CD4-positive, alpha-beta T cell treated with Interleukin-6 at 100 ng/mL for 8 hours (primary cell): ENCODE results near the gene CMTR1.

ENCODE experiments used
- DNase-seq: peaks from one replicate; pipeline ENCODE4 v3.0.0-alpha.2; 2020; ENCODE audit warnings: mixed read lengths, low spot score

Gene CMTR1

GRCh38 chr6:37479266-37479854, 46.3 kb downstream of the CMTR1 start:
- DNase-seq: no peak

GRCh38 chr6:37480118-37480736, 47.2 kb downstream of the CMTR1 start:
- no peak for DNase-seq

GRCh38 chr6:37480951-37481534, 48.0 kb downstream of the CMTR1 start:
- no peak for DNase-seq

GRCh38 chr6:37481711-37482605, 48.9 kb downstream of the CMTR1 start:
- no peak for DNase-seq

GRCh38 chr6:37482606-37483251, 49.7 kb downstream of the CMTR1 start:
- DNase-seq: no peak

GRCh38 chr6:37483252-37483901, 50.4 kb downstream of the CMTR1 start:
- DNase-seq: no peak

- DNase-seq: peak; percentile 75
Measured at GRCh38 chr6:37483917-37484785, 51.1 kb downstream of the CMTR1 start.

GRCh38 chr6:37484786-37485170, 51.8 kb downstream of the CMTR1 start:
- no peak for DNase-seq

- no peak for DNase-seq
Measured at GRCh38 chr6:37485291-37485702, 52.3 kb downstream of the CMTR1 start.

GRCh38 chr6:37486121-37486839, 53.3 kb downstream of the CMTR1 start:
- DNase-seq: no peak

- DNase-seq: no peak
Measured at GRCh38 chr6:37487591-37488380, 54.8 kb downstream of the CMTR1 start.

GRCh38 chr6:37488476-37488875, 55.5 kb downstream of the CMTR1 start:
- DNase-seq: no peak

GRCh38 chr6:37489697-37490336, 56.8 kb downstream of the CMTR1 start:
- DNase-seq: peak; percentile 30

GRCh38 chr6:37490536-37491170, 57.6 kb downstream of the CMTR1 start:
- no peak for DNase-seq

GRCh38 chr6:37491171-37491829, 58.3 kb downstream of the CMTR1 start:
- no peak for DNase-seq

GRCh38 chr6:37491830-37492208, 58.8 kb downstream of the CMTR1 start:
- DNase-seq: no peak

GRCh38 chr6:37492236-37492972, 59.4 kb downstream of the CMTR1 start:
- DNase-seq: no peak
